Adipocyte (in vitro differentiated cells): ENCODE results near the gene SARDH.

Experiments used
- DNase-seq: peaks from one replicate; pipeline ENCODE4 v3.0.0-alpha.2; 2015; ENCODE audit warnings: low read depth
- H3K27me3 ChIP-seq: replicated peaks from 2 replicates; pipeline ENCODE4 v1.7.0; 2013; ENCODE audit warnings: mild to moderate bottlenecking, low read length, moderate library complexity; ENCODE audit not compliant: control insufficient read depth, insufficient read depth
- H3K36me3 ChIP-seq: 2 replicates; pipeline ENCODE4 v1.7.0; 2013; ENCODE audit warnings: low read length, mild to moderate bottlenecking, moderate library complexity; ENCODE audit not compliant: control insufficient read depth, insufficient read depth, severe bottlenecking
- H3K4me1 ChIP-seq: 2 replicates; pipeline ENCODE4 v1.7.0; 2013; ENCODE audit warnings: mild to moderate bottlenecking, low read length, moderate library complexity; ENCODE audit not compliant: control insufficient read depth, insufficient read depth
- H3K4me3 ChIP-seq: 2 replicates; pipeline ENCODE4 v1.7.0; 2013; ENCODE audit warnings: mild to moderate bottlenecking, low read length, moderate library complexity
- H3K9ac ChIP-seq: 2 replicates; pipeline ENCODE4 v1.7.0; 2013; ENCODE audit warnings: mild to moderate bottlenecking, low read length, moderate library complexity
- H3K9me3 ChIP-seq: 2 replicates; pipeline ENCODE4 v1.7.0; 2013; ENCODE audit warnings: mild to moderate bottlenecking, low read length, moderate library complexity; ENCODE audit not compliant: control insufficient read depth

SARDH gene

GRCh38 chr9:133658442-133659431, 79.4 kb downstream of the SARDH start:
- H3K4me1 ChIP-seq, result peaks cover 13% of the 10 kb centered on the region
- H3K9ac ChIP-seq, result no peak overlapping the region
- H3K9me3 ChIP-seq, result no peaks in the 10 kb centered on the region
- H3K27me3 ChIP-seq, result peaks cover 51% of the 10 kb centered on the region
- DNase-seq, result peak; percentile 59
- peak overlapping the region; percentile 51 for H3K4me3 ChIP-seq
- no peaks in the 10 kb centered on the region for H3K36me3 ChIP-seq

GRCh38 chr9:133657120-133657661, 81.0 kb downstream of the SARDH start:
- H3K27me3 ChIP-seq, result peaks cover 56% of the 10 kb centered on the region

GRCh38 chr9:133656211-133657119, 81.7 kb downstream of the SARDH start:
- Histone ChIP-seq H3K9ac (no peak overlapping the region), H3K4me3 (no peak overlapping the region), H3K4me1 (peaks cover 13% of the 10 kb centered on the region), H3K9me3 (no peaks in the 10 kb centered on the region), H3K27me3 (peaks cover 56% of the 10 kb centered on the region), H3K36me3 (no peaks in the 10 kb centered on the region)
- no peak for DNase-seq

More at GRCh38 chr9:133657120-133657661, 81.0 kb downstream of the SARDH start:
- peaks cover 13% of the 10 kb centered on the region for H3K4me1 ChIP-seq
- DNase-seq, result no peak
- H3K36me3 ChIP-seq, result no peaks in the 10 kb centered on the region
- no peaks in the 10 kb centered on the region for H3K9me3 ChIP-seq
- H3K9ac ChIP-seq, result no peak overlapping the region
- H3K4me3 ChIP-seq, result no peak overlapping the region

- Histone ChIP-seq H3K9ac (no peak overlapping the region), H3K27me3 (peaks cover 62% of the 10 kb centered on the region)
- DNase-seq, result no peak
These were observed 82.5 kb downstream of the SARDH start for GRCh38 chr9:133655701-133656100.

GRCh38 chr9:133654736-133655657, 83.2 kb downstream of the SARDH start:
- H3K9me3 ChIP-seq, result no peaks in the 10 kb centered on the region
- peaks cover 13% of the 10 kb centered on the region for H3K4me1 ChIP-seq
- H3K36me3 ChIP-seq, result no peaks in the 10 kb centered on the region
- no peak for DNase-seq
- no peak overlapping the region for H3K4me3 ChIP-seq
- H3K9ac ChIP-seq, result no peak overlapping the region
- peaks cover 59% of the 10 kb centered on the region for H3K27me3 ChIP-seq

More at GRCh38 chr9:133655701-133656100, 82.5 kb downstream of the SARDH start:
- H3K36me3 ChIP-seq, result no peaks in the 10 kb centered on the region
- peaks cover 13% of the 10 kb centered on the region for H3K4me1 ChIP-seq
- no peak overlapping the region for H3K4me3 ChIP-seq
- H3K9me3 ChIP-seq, result no peaks in the 10 kb centered on the region

GRCh38 chr9:133653638-133654037, 84.5 kb downstream of the SARDH start:
- Histone ChIP-seq H3K9ac (no peak overlapping the region), H3K36me3 (no peaks in the 10 kb centered on the region), H3K9me3 (no peaks in the 10 kb centered on the region), H3K27me3 (peaks cover 67% of the 10 kb centered on the region), H3K4me1 (peaks cover 7% of the 10 kb centered on the region), H3K4me3 (no peak overlapping the region)
- no peak for DNase-seq

- Histone ChIP-seq H3K9ac (no peak overlapping the region), H3K4me3 (no peak overlapping the region), H3K27me3 (peaks cover 75% of the 10 kb centered on the region), H3K9me3 (no peaks in the 10 kb centered on the region), H3K4me1 (no peaks in the 10 kb centered on the region), H3K36me3 (no peaks in the 10 kb centered on the region)
- no peak for DNase-seq
These were observed 88.1 kb downstream of the SARDH start for GRCh38 chr9:133650026-133650425.

- Histone ChIP-seq H3K36me3 (no peaks in the 10 kb centered on the region), H3K9me3 (no peaks in the 10 kb centered on the region), H3K4me1 (no peaks in the 10 kb centered on the region), H3K4me3 (no peak overlapping the region), H3K27me3 (peaks cover 75% of the 10 kb centered on the region), H3K9ac (no peak overlapping the region)
- no peak for DNase-seq
These were observed 89.0 kb downstream of the SARDH start for GRCh38 chr9:133649194-133649593.

- Histone ChIP-seq H3K36me3 (no peaks in the 10 kb centered on the region), H3K27me3 (peaks cover 74% of the 10 kb centered on the region), H3K9me3 (no peaks in the 10 kb centered on the region), H3K9ac (no peak overlapping the region), H3K4me1 (no peaks in the 10 kb centered on the region), H3K4me3 (no peak overlapping the region)
- DNase-seq, result no peak
These were observed 90.2 kb downstream of the SARDH start for GRCh38 chr9:133647765-133648469.

GRCh38 chr9:133647148-133647547, 91.0 kb downstream of the SARDH start:
- no peaks in the 10 kb centered on the region for H3K4me1 ChIP-seq
- H3K9ac ChIP-seq, result no peak overlapping the region
- H3K36me3 ChIP-seq, result no peaks in the 10 kb centered on the region
- no peak for DNase-seq
- H3K27me3 ChIP-seq, result peaks cover 75% of the 10 kb centered on the region
- no peaks in the 10 kb centered on the region for H3K9me3 ChIP-seq
- H3K4me3 ChIP-seq, result no peak overlapping the region
